ENCODE results near the gene CEACAM5.
"Not testable (repeated sequence)": the region's sequence is repeated elsewhere in the genome, so short reads cannot be mapped to it uniquely, and the experiment has no call there.

The CEACAM5 gene

GRCh38 chr19:41740415-41741243 lies 32.2 kb downstream of the CEACAM5 start:
- no peak for DNase-seq (ENCODE audit: low read depth)

- no peak for DNase-seq (ENCODE audit: low read depth)
These were observed 32.8 kb downstream of the CEACAM5 start for GRCh38 chr19:41741244-41741554.

GRCh38 chr19:41744850-41745249 lies 36.4 kb downstream of the CEACAM5 start:
- no peak for DNase-seq (ENCODE audit: low read depth)

GRCh38 chr19:41745756-41746155 lies 37.3 kb downstream of the CEACAM5 start:
- no peak for DNase-seq (ENCODE audit: low read depth)

DNA sequence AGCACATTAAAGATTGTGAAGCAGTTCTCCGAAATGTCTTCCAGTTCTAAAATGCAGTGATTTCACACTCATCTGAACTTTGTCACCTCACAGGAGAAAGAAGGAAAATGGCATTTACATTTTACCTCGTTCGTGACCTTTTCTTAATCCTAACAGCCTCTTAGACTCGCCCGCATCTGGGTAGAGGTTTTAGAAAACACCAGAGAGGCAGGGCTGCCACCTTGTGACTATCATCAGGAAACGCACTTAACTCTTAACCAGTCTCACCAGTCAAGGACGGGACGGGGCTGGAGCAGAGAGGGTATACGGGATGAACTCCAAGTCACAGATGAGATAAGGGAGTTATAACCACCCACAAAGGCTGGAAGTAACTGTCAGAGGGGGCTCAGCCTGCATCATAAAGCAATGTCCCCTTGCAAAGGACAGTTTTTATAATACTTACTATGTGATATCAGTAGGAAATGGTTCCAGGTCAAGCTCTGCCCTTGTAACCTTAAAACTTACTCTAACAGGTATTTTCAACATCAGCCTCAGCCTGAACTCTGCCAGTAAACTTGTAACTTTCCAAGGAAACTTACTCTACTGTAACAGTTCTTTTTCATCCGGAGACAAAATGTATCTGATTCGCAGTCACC lies 38.3 kb downstream of the CEACAM5 start:
- peak; percentile 51 for DNase-seq (ENCODE audit: low read depth)

- DNase-seq (ENCODE audit: low read depth), result no peak
These were observed 39.6 kb downstream of the CEACAM5 start for GRCh38 chr19:41748012-41748411.

DNA sequence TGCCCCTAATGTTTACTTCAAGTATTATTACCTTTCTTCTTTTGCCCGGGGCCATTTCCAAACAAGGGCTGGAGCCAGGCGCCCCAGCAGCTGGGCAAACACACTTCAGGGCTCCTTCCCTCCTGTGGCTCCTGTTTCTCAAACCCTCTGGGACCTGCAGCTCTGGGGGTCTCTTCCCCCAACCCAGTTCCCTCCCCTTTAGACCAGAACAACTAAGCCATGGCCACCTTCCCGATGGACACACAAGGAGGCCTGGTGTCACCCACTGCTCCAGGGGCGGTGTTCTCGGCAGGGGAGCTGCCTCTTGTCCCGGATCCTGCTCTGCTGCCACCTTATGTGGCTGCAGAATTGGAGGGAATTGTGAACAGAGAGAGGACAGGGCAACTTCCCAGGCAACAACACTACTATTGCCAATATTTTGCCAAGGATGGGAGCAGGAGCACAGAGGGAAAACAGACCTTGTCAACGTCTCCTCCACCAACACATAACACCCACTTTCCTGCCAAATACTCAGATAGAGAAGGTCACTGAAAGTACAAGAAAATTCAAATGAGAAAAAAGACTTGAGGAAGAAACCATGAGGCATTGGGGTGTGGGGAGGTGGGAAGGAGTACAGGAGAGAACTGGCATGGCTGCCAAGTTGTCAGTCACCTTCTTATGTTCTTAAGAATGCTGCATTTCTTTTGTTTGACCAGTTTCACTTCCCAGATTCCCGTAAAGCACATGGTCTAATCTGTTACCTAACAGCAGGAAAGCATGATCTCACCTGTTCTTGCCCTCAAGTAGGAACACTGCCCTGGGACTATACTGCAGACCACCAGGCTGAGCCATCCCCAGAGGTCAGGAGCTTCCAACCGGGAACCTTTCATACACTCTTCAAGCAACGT lies 42.1 kb downstream of the CEACAM5 start:
- not testable (repeated sequence) for DNase-seq (ENCODE audit: low read depth)

DNA sequence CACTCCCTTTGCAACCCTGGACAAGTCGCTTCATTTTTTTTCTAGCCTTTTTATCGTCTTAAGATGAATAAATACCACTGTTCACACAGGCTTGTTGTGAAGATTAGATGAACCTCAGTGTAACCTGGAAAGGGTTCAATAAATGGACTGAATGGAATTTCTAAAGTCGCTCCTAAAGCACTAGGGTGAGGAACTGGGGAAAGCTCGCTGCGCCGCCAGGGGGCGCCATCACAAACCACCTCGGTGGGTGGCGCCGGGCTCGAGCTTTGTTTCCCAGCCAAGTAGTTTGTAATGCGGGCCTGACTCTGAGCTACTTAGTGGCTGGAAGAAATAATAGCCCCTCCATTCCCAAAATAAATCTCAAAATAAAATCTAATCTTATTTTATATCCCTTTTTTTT lies 44.7 kb downstream of the CEACAM5 start:
- peak; percentile 21 for DNase-seq (ENCODE audit: low read depth)

DNA sequence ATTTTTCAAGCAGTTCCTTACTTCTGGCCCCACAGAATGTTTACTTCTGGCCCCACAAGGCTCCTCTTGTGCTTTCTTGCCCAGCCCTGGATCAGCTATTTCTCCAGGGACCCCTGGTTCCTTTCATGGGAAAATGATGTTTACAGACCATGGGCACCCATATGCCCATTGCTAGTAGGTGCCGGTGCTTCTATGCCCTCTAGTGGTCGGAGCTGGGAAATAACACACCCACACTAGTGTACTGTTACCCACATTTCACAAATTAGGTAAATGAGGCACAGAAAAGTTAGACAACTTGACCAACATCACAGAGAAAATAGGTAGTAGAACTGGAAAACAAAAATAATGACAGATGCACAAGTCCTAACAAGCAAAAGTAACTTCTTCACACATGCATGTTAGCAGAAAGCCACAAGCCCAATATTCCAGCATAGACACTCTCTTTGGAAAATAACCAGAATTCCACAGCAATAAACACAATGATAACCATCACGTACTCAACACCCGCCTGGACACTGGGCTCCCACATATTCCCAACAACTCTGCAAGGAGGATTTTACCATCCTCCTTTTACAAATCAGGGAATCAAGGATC lies 45.6 kb downstream of the CEACAM5 start:
- peak; percentile 45 for DNase-seq (ENCODE audit: low read depth)

DNA sequence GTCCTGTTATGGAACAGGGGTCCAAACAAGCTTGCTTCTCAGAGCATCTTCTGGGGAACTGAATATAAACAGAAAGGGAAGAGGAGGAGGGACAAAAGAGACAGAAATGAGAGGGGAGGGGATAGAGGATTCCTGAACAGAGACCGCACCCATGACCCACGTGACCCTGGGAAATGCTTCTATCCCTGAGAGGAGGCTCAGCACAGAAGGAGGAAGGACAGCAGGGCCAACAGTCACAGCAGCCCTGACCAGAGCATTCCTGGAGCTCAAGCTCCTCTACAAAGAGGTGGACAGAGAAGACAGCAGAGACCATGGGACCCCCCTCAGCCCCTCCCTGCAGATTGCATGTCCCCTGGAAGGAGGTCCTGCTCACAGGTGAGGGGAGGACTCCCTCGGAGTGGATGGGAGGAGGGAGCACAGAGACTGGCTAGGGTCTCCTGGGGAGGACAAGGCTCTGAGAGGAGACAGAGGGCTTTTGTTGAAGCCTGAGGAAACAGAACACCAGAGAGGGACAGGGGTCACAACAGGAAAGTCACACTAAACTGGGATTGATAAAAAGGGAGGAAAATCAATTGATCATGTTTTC lies 47.0 kb downstream of the CEACAM5 start, which contains the start of gene CEACAM6:
TSS of gene CEACAM6 (plus strand) at position 203 of the 586 bp plus-strand sequence. CDS start at position 312, 109 bp downstream.
- DNase-seq (ENCODE audit: low read depth), result no peak

GRCh38 chr19:41758846-41759245 lies 50.4 kb downstream of the CEACAM5 start:
- peak; percentile 2 for DNase-seq (ENCODE audit: low read depth)

DNA sequence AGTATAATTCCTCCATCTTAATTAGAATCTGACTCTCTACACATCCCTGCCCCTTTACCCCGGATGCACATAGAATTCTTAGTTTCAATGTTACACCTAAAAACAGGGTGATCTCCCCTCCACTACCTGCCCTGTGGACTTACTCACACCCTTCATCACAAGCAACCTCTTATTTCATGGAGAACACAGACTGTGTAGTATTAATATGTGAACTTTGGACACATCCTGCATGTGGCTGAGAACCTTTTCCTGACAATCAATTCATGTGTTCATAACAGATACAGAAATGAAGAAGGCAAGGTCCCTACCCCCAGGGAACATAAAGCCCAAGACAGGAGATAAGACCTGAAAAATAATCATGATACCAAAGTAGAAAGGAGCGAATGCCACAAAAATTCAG lies 58.7 kb downstream of the CEACAM5 start:
- no peak for DNase-seq (ENCODE audit: low read depth)

- not testable (repeated sequence) for DNase-seq (ENCODE audit: low read depth)
These were observed 59.7 kb downstream of the CEACAM5 start for GRCh38 chr19:41768105-41768504.

GRCh38 chr19:41769608-41770007 lies 61.2 kb downstream of the CEACAM5 start:
- no peak for DNase-seq (ENCODE audit: low read depth)

- no peak for DNase-seq (ENCODE audit: low read depth)
These were observed 63.0 kb downstream of the CEACAM5 start for GRCh38 chr19:41771410-41771809.

GRCh38 chr19:41774515-41774980 lies 66.1 kb downstream of the CEACAM5 start:
- DNase-seq (ENCODE audit: low read depth), result no peak

DNA sequence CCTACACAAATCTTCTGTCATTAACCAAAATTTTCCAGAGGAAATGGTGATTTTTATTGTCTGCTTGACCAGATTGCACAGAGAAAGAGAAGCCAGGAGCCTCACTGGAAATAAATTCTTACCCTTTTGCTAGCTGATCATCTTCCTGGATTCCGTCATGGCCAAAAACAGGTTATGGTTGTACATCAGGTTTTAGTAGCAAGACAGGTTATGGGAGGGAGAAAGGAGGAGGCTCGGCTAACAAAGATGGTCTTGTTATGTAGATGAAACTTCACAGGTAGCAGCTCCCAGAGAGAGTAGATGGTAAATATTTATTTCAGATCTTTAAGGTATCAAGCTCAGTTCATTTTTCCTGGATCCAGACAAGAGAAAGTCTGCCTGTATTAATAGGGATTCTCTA lies 68.3 kb downstream of the CEACAM5 start:
- DNase-seq (ENCODE audit: low read depth), result no peak
